ENCODE data around the gene PTGFRN. TPM values are rescaled to one million over a fixed set of nuclear protein-coding genes. Genes with fewer than 3 reads are reported as not detected.
"Not testable (repeated sequence)": the region's sequence is repeated elsewhere in the genome, so short reads cannot be mapped to it uniquely, and the experiment has no call there.

Gene PTGFRN
- total RNA-seq, 1 donor from 2014 or later, result 105 TPM

GRCh38 chr1:116958110-116958509 lies 48.4 kb downstream of the PTGFRN start:
- Histone ChIP-seq H3K9ac (ENCODE audit: low read depth in 1 of 3, low read length in 3 of 3) (no peak overlapping the region), H3K27ac (ENCODE audit: low read depth, low read length) (no peak overlapping the region), H3K4me3 (ENCODE audit: low read length in 3 of 3) (no peak overlapping the region), H3K36me3 (ENCODE audit: control insufficient read depth in 3 of 3, insufficient read depth in 3 of 3, low read length in 3 of 3) (peaks cover 0 to 12% (median 2%) of the 10 kb centered on the region in 3 donors), H3K4me1 (ENCODE audit: control insufficient read depth in 3 of 3, insufficient read depth in 3 of 3, low read length in 3 of 3) (peaks cover 0 to 5% (median 4%) of the 10 kb centered on the region in 3 donors), H3K27me3 (ENCODE audit: control insufficient read depth in 3 of 3, insufficient read depth in 3 of 3, low read length in 3 of 3) (no peaks in the 10 kb centered on the region), H3K9me3 (ENCODE audit: control insufficient read depth in 3 of 3, low read length in 3 of 3) (no peaks in the 10 kb centered on the region)

GRCh38 chr1:116958977-116959376 lies 49.3 kb downstream of the PTGFRN start:
- H3K27ac ChIP-seq (ENCODE audit: low read depth, low read length), result no peak overlapping the region
- peaks cover 0 to 12% (median 2%) of the 10 kb centered on the region in 3 donors for H3K36me3 ChIP-seq (ENCODE audit: control insufficient read depth in 3 of 3, insufficient read depth in 3 of 3, low read length in 3 of 3)
- peaks cover 0 to 5% (median 4%) of the 10 kb centered on the region in 3 donors for H3K4me1 ChIP-seq (ENCODE audit: control insufficient read depth in 3 of 3, insufficient read depth in 3 of 3, low read length in 3 of 3)
- H3K27me3 ChIP-seq (ENCODE audit: control insufficient read depth in 3 of 3, insufficient read depth in 3 of 3, low read length in 3 of 3), result no peaks in the 10 kb centered on the region
- H3K9ac ChIP-seq (ENCODE audit: low read depth in 1 of 3, low read length in 3 of 3), result no peak overlapping the region
- H3K4me3 ChIP-seq (ENCODE audit: low read length in 3 of 3), result no peak overlapping the region
- H3K9me3 ChIP-seq (ENCODE audit: control insufficient read depth in 3 of 3, low read length in 3 of 3), result no peaks in the 10 kb centered on the region

- Histone ChIP-seq H3K27me3 (ENCODE audit: control insufficient read depth in 3 of 3, insufficient read depth in 3 of 3, low read length in 3 of 3) (no peaks in the 10 kb centered on the region), H3K27ac (ENCODE audit: low read depth, low read length) (no peak overlapping the region), H3K4me3 (ENCODE audit: low read length in 3 of 3) (no peak overlapping the region), H3K4me1 (ENCODE audit: control insufficient read depth in 3 of 3, insufficient read depth in 3 of 3, low read length in 3 of 3) (no peaks in the 10 kb centered on the region), H3K9me3 (ENCODE audit: control insufficient read depth in 3 of 3, low read length in 3 of 3) (no peaks in the 10 kb centered on the region), H3K36me3 (ENCODE audit: control insufficient read depth in 3 of 3, insufficient read depth in 3 of 3, low read length in 3 of 3) (peaks cover 0 to 13% (median 2%) of the 10 kb centered on the region in 3 donors), H3K9ac (ENCODE audit: low read depth in 1 of 3, low read length in 3 of 3) (no peak overlapping the region)
Observed at GRCh38 chr1:116961606-116962005, 51.9 kb downstream of the PTGFRN start.

GRCh38 chr1:116962987-116963639 lies 53.4 kb downstream of the PTGFRN start:
- Histone ChIP-seq H3K36me3 (ENCODE audit: control insufficient read depth in 3 of 3, insufficient read depth in 3 of 3, low read length in 3 of 3) (peaks cover 0 to 13% (median 2%) of the 10 kb centered on the region in 3 donors), H3K9me3 (ENCODE audit: control insufficient read depth in 3 of 3, low read length in 3 of 3) (no peaks in the 10 kb centered on the region), H3K4me3 (ENCODE audit: low read length in 3 of 3) (no peak overlapping the region), H3K27me3 (ENCODE audit: control insufficient read depth in 3 of 3, insufficient read depth in 3 of 3, low read length in 3 of 3) (no peaks in the 10 kb centered on the region), H3K27ac (ENCODE audit: low read depth, low read length) (no peak overlapping the region), H3K4me1 (ENCODE audit: control insufficient read depth in 3 of 3, insufficient read depth in 3 of 3, low read length in 3 of 3) (no peaks in the 10 kb centered on the region), H3K9ac (ENCODE audit: low read depth in 1 of 3, low read length in 3 of 3) (no peak overlapping the region)

GRCh38 chr1:116966791-116967190 lies 57.1 kb downstream of the PTGFRN start:
- H3K4me1 ChIP-seq (ENCODE audit: control insufficient read depth in 3 of 3, insufficient read depth in 3 of 3, low read length in 3 of 3), result no peaks in the 10 kb centered on the region
- no peaks in the 10 kb centered on the region for H3K9me3 ChIP-seq (ENCODE audit: control insufficient read depth in 3 of 3, low read length in 3 of 3)
- no peak overlapping the region for H3K27ac ChIP-seq (ENCODE audit: low read depth, low read length)
- H3K27me3 ChIP-seq (ENCODE audit: control insufficient read depth in 3 of 3, insufficient read depth in 3 of 3, low read length in 3 of 3), result no peaks in the 10 kb centered on the region
- no peak overlapping the region for H3K9ac ChIP-seq (ENCODE audit: low read depth in 1 of 3, low read length in 3 of 3)
- H3K4me3 ChIP-seq (ENCODE audit: low read length in 3 of 3), result no peak overlapping the region
- H3K36me3 ChIP-seq (ENCODE audit: control insufficient read depth in 3 of 3, insufficient read depth in 3 of 3, low read length in 3 of 3), result peaks cover 0 to 11% (median 0%) of the 10 kb centered on the region in 3 donors

- Histone ChIP-seq H3K4me1 (ENCODE audit: control insufficient read depth in 3 of 3, insufficient read depth in 3 of 3, low read length in 3 of 3) (no peaks in the 10 kb centered on the region), H3K36me3 (ENCODE audit: control insufficient read depth in 3 of 3, insufficient read depth in 3 of 3, low read length in 3 of 3) (peaks cover 0 to 4% (median 0%) of the 10 kb centered on the region in 3 donors), H3K27me3 (ENCODE audit: control insufficient read depth in 3 of 3, insufficient read depth in 3 of 3, low read length in 3 of 3) (no peaks in the 10 kb centered on the region)
Observed at GRCh38 chr1:116968724-116969123, 59.0 kb downstream of the PTGFRN start.

GRCh38 chr1:116971258-116971860 lies 61.6 kb downstream of the PTGFRN start:
- no peaks in the 10 kb centered on the region for H3K36me3 ChIP-seq (ENCODE audit: control insufficient read depth in 3 of 3, insufficient read depth in 3 of 3, low read length in 3 of 3)

More at GRCh38 chr1:116968724-116969123, 59.0 kb downstream of the PTGFRN start:
- Histone ChIP-seq H3K9me3 (ENCODE audit: control insufficient read depth in 3 of 3, low read length in 3 of 3) (no peaks in the 10 kb centered on the region), H3K27ac (ENCODE audit: low read depth, low read length) (no peak overlapping the region), H3K4me3 (ENCODE audit: low read length in 3 of 3) (no peak overlapping the region), H3K9ac (ENCODE audit: low read depth in 1 of 3, low read length in 3 of 3) (no peak overlapping the region)

GRCh38 chr1:116971965-116972673 lies 62.4 kb downstream of the PTGFRN start:
- Histone ChIP-seq H3K27me3 (ENCODE audit: control insufficient read depth in 3 of 3, insufficient read depth in 3 of 3, low read length in 3 of 3) (no peaks in the 10 kb centered on the region), H3K4me3 (ENCODE audit: low read length in 3 of 3) (no peak overlapping the region), H3K27ac (ENCODE audit: low read depth, low read length) (no peak overlapping the region), H3K36me3 (ENCODE audit: control insufficient read depth in 3 of 3, insufficient read depth in 3 of 3, low read length in 3 of 3) (no peaks in the 10 kb centered on the region), H3K9ac (ENCODE audit: low read depth in 1 of 3, low read length in 3 of 3) (no peak overlapping the region), H3K9me3 (ENCODE audit: control insufficient read depth in 3 of 3, low read length in 3 of 3) (no peaks in the 10 kb centered on the region), H3K4me1 (ENCODE audit: control insufficient read depth in 3 of 3, insufficient read depth in 3 of 3, low read length in 3 of 3) (no peaks in the 10 kb centered on the region)

More at GRCh38 chr1:116971258-116971860, 61.6 kb downstream of the PTGFRN start:
- Histone ChIP-seq H3K9me3 (ENCODE audit: control insufficient read depth in 3 of 3, low read length in 3 of 3) (no peaks in the 10 kb centered on the region), H3K27ac (ENCODE audit: low read depth, low read length) (no peak overlapping the region), H3K9ac (ENCODE audit: low read depth in 1 of 3, low read length in 3 of 3) (no peak overlapping the region), H3K4me3 (ENCODE audit: low read length in 3 of 3) (no peak overlapping the region), H3K4me1 (ENCODE audit: control insufficient read depth in 3 of 3, insufficient read depth in 3 of 3, low read length in 3 of 3) (no peaks in the 10 kb centered on the region), H3K27me3 (ENCODE audit: control insufficient read depth in 3 of 3, insufficient read depth in 3 of 3, low read length in 3 of 3) (no peaks in the 10 kb centered on the region)

- Histone ChIP-seq H3K4me3 (ENCODE audit: low read length in 3 of 3) (no peak overlapping the region), H3K4me1 (ENCODE audit: control insufficient read depth in 3 of 3, insufficient read depth in 3 of 3, low read length in 3 of 3) (no peaks in the 10 kb centered on the region), H3K27me3 (ENCODE audit: control insufficient read depth in 3 of 3, insufficient read depth in 3 of 3, low read length in 3 of 3) (no peaks in the 10 kb centered on the region), H3K9me3 (ENCODE audit: control insufficient read depth in 3 of 3, low read length in 3 of 3) (no peaks in the 10 kb centered on the region), H3K27ac (ENCODE audit: low read depth, low read length) (no peak overlapping the region), H3K36me3 (ENCODE audit: control insufficient read depth in 3 of 3, insufficient read depth in 3 of 3, low read length in 3 of 3) (no peaks in the 10 kb centered on the region), H3K9ac (ENCODE audit: low read depth in 1 of 3, low read length in 3 of 3) (no peak overlapping the region)
Observed at GRCh38 chr1:116972674-116973030, 62.9 kb downstream of the PTGFRN start.

- H3K4me1 ChIP-seq (ENCODE audit: control insufficient read depth in 3 of 3, insufficient read depth in 3 of 3, low read length in 3 of 3); H3K27ac ChIP-seq (ENCODE audit: low read depth, low read length); H3K4me3 ChIP-seq (ENCODE audit: low read length in 3 of 3); H3K9ac ChIP-seq (ENCODE audit: low read depth in 1 of 3, low read length in 3 of 3); H3K9me3 ChIP-seq (ENCODE audit: control insufficient read depth in 3 of 3, low read length in 3 of 3); H3K36me3 ChIP-seq (ENCODE audit: control insufficient read depth in 3 of 3, insufficient read depth in 3 of 3, low read length in 3 of 3); H3K27me3 ChIP-seq (ENCODE audit: control insufficient read depth in 3 of 3, insufficient read depth in 3 of 3, low read length in 3 of 3): not testable (repeated sequence)
Observed at GRCh38 chr1:116980309-116980708, 70.6 kb downstream of the PTGFRN start.

Measured in skeletal muscle tissue (tissue), 4 donors.